OCI-LY1 (cell line): ENCODE results near the gene RNF6.
"Not testable (repeated sequence)": the region's sequence is repeated elsewhere in the genome, so short reads cannot be mapped to it uniquely, and the experiment has no call there.

Source experiments
- H2AFZ ChIP-seq: fragments of 200-600 bp; sonication (generic), shearing (Covaris generic); 2 replicates; pipeline ENCODE4 v1.6.0; 2014; ENCODE audit warnings: antibody characterized with exemption, mild to moderate bottlenecking, low read length
- H3F3A ChIP-seq: fragments of 200-600 bp; sonication (generic), shearing (Covaris generic); 2 replicates; pipeline ENCODE4 v1.6.0; 2014; ENCODE audit warnings: mild to moderate bottlenecking, antibody characterized with exemption, low read length, moderate library complexity; ENCODE audit not compliant: insufficient read depth
- H3K27ac ChIP-seq: fragments of 200-600 bp; sonication (generic); 2 replicates; pipeline ENCODE4 v1.5.1; 2014; ENCODE audit warnings: low read length, mixed run types, mild to moderate bottlenecking, low read depth; ENCODE audit not compliant: poor library complexity, severe bottlenecking
- H3K27me3 ChIP-seq: fragments of 200-600 bp; sonication (generic); 2 replicates; pipeline ENCODE4 v1.6.0; 2014; ENCODE audit warnings: antibody characterized with exemption, mild to moderate bottlenecking, low read length, moderate library complexity; ENCODE audit not compliant: insufficient read depth
- H3K36me3 ChIP-seq: fragments of 200-600 bp; sonication (generic); 2 replicates; pipeline ENCODE4 v1.6.1; 2014; ENCODE audit warnings: mild to moderate bottlenecking, antibody characterized with exemption, low read length, moderate library complexity, mixed read lengths; ENCODE audit not compliant: insufficient read depth
- H3K4me1 ChIP-seq: fragments of 200-600 bp; sonication (generic); 2 replicates; pipeline ENCODE4 v1.5.1; 2014; ENCODE audit warnings: mild to moderate bottlenecking, low read length, moderate library complexity; ENCODE audit not compliant: insufficient read depth, severe bottlenecking
- H3K4me2 ChIP-seq: fragments of 200-600 bp; sonication (generic), shearing (Covaris generic); 2 replicates; pipeline ENCODE4 v1.6.1; 2014; ENCODE audit warnings: low read length
- H3K4me3 ChIP-seq: fragments of 200-600 bp; sonication (generic); 2 replicates; pipeline ENCODE4 v1.5.1; 2014; ENCODE audit warnings: low read length, low read depth, mild to moderate bottlenecking, mixed read lengths; ENCODE audit not compliant: poor library complexity, severe bottlenecking
- H3K79me2 ChIP-seq: fragments of 200-600 bp; shearing (Covaris generic); 2 replicates; pipeline ENCODE4 v1.6.1; 2016; ENCODE audit warnings: mixed run types, low read length, mixed read lengths; ENCODE audit not compliant: insufficient read depth
- H3K9ac ChIP-seq: fragments of 200-600 bp; sonication (generic), shearing (Covaris generic); 2 replicates; pipeline ENCODE4 v1.6.1; 2014; ENCODE audit warnings: mild to moderate bottlenecking, low read length, mixed read lengths
- H3K9me2 ChIP-seq: fragments of 200-600 bp; sonication (generic), shearing (Covaris generic); 2 replicates; pipeline ENCODE4 v1.6.1; 2014; ENCODE audit warnings: low read depth, mild to moderate bottlenecking, low read length, mixed read lengths
- H3K9me3 ChIP-seq: fragments of 200-600 bp; shearing (Covaris generic); 2 replicates; pipeline ENCODE4 v1.6.1; 2014; ENCODE audit warnings: low read length, mixed read lengths
- H4K20me1 ChIP-seq: fragments of 200-600 bp; sonication (generic), shearing (Covaris generic); 2 replicates; pipeline ENCODE4 v1.6.0; 2016; ENCODE audit warnings: mild to moderate bottlenecking, low read length; ENCODE audit not compliant: insufficient read depth
- EZH2 ChIP-seq: fragments of 200-600 bp; sonication (generic), shearing (Covaris generic); IDR thresholded peaks from 2 replicates; pipeline ENCODE4 v1.8.0; 2017; ENCODE audit warnings: borderline replicate concordance, mixed run types, mild to moderate bottlenecking, antibody characterized with exemption, low read length, moderate library complexity, mixed read lengths
- TF ChIP-seq, protein P1 (sequence below): fragments of 200-600 bp; sonication (generic), shearing (Covaris generic); IDR thresholded peaks from 2 replicates; pipeline ENCODE4 v1.5.1; 2017; ENCODE audit warnings: mild to moderate bottlenecking, antibody characterized with exemption, low read length, moderate library complexity, mixed read lengths

Gene RNF6

DNA sequence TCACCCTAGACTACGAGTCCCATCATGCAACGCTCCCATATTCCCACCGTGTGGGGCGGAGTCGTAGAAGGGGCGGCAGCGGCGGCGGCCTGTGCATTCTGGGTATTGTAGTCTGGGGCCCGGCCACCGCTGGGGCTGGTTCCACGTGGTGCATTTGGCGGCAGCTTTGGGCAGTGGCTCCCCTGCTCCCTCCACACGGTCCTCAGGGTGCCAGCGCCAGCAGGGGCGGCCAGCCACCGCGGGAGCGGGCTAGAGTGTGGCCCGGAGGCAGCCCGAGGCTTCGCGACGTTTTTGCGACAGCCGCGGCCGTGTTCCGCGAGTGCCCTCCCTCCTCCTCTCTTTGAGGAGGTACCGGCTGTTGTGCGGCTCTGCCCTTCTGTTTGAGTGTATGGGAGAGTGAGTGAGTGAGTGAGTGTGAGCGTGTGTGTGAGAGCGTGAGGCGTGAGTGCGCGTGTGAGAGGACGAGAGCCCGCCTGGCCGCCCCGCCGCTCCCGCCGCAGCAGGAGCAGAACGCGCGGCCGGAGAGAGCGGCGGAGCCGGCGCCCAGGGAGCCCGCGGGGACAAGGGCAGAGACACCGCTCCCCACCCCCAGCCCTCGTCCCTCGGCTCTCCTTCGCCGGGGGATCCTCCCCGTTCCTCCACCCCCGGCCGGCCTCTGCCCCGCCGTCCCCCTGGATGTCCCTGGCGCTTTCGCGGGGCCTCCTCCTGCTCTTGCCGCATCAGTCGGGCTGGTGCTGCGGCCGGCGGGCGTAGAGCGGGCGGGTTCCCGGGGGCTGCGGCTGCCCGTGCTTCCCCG lies 31.9 kb upstream of the RNF6 start, which contains the start of gene CDK8:
TSS of gene CDK8 (plus strand) at position 343 of the 796 bp plus-strand sequence. CDS start 513 bp downstream, outside the sequence.
- H3K9me2 ChIP-seq: no peaks in the 10 kb centered on the region
- no peaks in the 10 kb centered on the region for H3K36me3 ChIP-seq
- H3K27ac ChIP-seq: peak within 1 kb of the TSS; percentile 48
- peaks cover 18% of the 10 kb centered on the region for H3K4me1 ChIP-seq
- no peak for TF ChIP-seq EZH2
- TF ChIP-seq, protein P1, sequence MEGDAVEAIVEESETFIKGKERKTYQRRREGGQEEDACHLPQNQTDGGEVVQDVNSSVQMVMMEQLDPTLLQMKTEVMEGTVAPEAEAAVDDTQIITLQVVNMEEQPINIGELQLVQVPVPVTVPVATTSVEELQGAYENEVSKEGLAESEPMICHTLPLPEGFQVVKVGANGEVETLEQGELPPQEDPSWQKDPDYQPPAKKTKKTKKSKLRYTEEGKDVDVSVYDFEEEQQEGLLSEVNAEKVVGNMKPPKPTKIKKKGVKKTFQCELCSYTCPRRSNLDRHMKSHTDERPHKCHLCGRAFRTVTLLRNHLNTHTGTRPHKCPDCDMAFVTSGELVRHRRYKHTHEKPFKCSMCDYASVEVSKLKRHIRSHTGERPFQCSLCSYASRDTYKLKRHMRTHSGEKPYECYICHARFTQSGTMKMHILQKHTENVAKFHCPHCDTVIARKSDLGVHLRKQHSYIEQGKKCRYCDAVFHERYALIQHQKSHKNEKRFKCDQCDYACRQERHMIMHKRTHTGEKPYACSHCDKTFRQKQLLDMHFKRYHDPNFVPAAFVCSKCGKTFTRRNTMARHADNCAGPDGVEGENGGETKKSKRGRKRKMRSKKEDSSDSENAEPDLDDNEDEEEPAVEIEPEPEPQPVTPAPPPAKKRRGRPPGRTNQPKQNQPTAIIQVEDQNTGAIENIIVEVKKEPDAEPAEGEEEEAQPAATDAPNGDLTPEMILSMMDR: no peak
- H3K79me2 ChIP-seq: 0 out of 2 replicates have a peak, but pooled peaks cover 2% of the 10 kb centered on the region
- no peaks in the 10 kb centered on the region for H4K20me1 ChIP-seq
- no peaks in the 10 kb centered on the region for H3K27me3 ChIP-seq
- H3K4me2 ChIP-seq: peak within 1 kb of the TSS; percentile 97
- no peaks in the 10 kb centered on the region for H3K9me3 ChIP-seq
- 0 out of 2 replicates have a peak within 1 kb of the TSS, but pooled peaks have one; percentile 43 for H2AFZ ChIP-seq
- peak within 1 kb of the TSS; percentile 67 for H3K9ac ChIP-seq
- no peaks in the 10 kb centered on the region for H3F3A ChIP-seq
- H3K4me3 ChIP-seq: peak within 1 kb of the TSS; percentile 66

DNA sequence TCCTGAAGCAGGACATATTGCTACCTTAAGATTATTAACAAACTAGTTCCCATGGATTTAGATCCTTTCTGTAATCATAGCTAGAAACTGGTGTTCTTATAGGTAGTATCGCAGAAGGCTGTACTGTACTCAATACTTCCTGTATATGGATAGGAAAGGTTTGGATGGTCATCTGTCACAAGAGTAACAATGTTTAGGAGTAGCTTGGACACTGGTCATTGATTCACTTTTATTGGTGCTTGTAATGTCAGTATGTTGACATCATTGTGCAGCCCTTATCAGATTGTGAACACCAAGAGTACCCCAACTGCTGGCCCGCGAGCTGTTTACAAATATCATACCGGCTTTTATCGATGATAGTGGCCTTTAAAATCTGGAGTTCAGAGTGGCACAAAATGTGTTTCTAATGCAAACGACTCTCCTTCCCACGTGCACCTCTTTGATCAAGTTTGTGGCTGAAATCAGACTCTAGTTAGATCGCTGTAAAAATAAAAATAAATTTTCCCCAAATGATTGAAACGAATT lies 31.2 kb upstream of the RNF6 start:
- peak overlapping the region; percentile 67 for H3K9ac ChIP-seq
- no peaks in the 10 kb centered on the region for H3K9me2 ChIP-seq
- 0 out of 2 replicates have a peak overlapping the region, but pooled peaks have one; percentile 43 for H2AFZ ChIP-seq
- H3K27ac ChIP-seq: no peak overlapping the region
- TF ChIP-seq EZH2: no peak
- TF ChIP-seq, protein P1: no peak
- H3K4me3 ChIP-seq: peak overlapping the region; percentile 66
- H3F3A ChIP-seq: no peaks in the 10 kb centered on the region
- 0 out of 2 replicates have a peak, but pooled peaks cover 2% of the 10 kb centered on the region for H3K79me2 ChIP-seq
- no peaks in the 10 kb centered on the region for H3K27me3 ChIP-seq
- peak overlapping the region; percentile 97 for H3K4me2 ChIP-seq
- no peaks in the 10 kb centered on the region for H3K36me3 ChIP-seq
- no peaks in the 10 kb centered on the region for H3K9me3 ChIP-seq
- no peaks in the 10 kb centered on the region for H4K20me1 ChIP-seq
- peaks cover 18% of the 10 kb centered on the region for H3K4me1 ChIP-seq

GRCh38 chr13:26252006-26252405 lies 29.9 kb upstream of the RNF6 start:
- not testable (repeated sequence) for H3K9me2 ChIP-seq, H3K27ac ChIP-seq, H3K36me3 ChIP-seq, H3K79me2 ChIP-seq, H4K20me1 ChIP-seq, H2AFZ ChIP-seq, H3K4me3 ChIP-seq, H3F3A ChIP-seq, H3K4me2 ChIP-seq, H3K27me3 ChIP-seq, H3K9me3 ChIP-seq, H3K9ac ChIP-seq
- H3K4me1 ChIP-seq: peaks cover 18% of the 10 kb centered on the region
